ENCODE results near the gene CHSY3.

Gene CHSY3

GRCh38 chr5:130092991-130093390 is 188.7 kb downstream of the CHSY3 start:
- DNase-seq (ENCODE audit: low read depth in 2 of 2), result no peak

- no peak for DNase-seq (ENCODE audit: low read depth in 2 of 2)
Observed at GRCh38 chr5:130096483-130096882, 192.2 kb downstream of the CHSY3 start.

DNA sequence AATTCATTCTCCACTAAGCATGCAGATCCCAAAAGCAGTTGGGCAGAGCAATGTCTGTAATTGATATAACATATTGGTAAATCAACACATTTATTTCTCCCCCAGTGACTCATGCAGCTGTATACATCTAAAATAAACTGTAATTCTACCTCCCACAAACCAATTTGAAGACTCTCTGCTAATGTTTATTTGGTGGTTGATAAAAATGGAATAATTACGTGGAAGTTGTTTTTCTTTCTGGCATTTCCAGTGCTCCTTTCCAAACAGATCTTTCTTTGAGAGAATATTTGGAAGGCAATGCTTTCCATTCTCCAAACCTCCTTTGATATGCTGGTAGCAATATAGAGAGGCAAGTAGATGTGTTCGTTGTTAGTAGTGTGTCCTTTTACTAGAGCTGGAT is 194.7 kb downstream of the CHSY3 start:
- DNase-seq (ENCODE audit: low read depth in 2 of 2), result no peak

GRCh38 chr5:130102375-130102774 is 198.1 kb downstream of the CHSY3 start:
- no peak for DNase-seq (ENCODE audit: low read depth in 2 of 2)

- DNase-seq (ENCODE audit: low read depth in 2 of 2), result no peak
Observed at GRCh38 chr5:130102960-130103359, 198.7 kb downstream of the CHSY3 start.

DNA sequence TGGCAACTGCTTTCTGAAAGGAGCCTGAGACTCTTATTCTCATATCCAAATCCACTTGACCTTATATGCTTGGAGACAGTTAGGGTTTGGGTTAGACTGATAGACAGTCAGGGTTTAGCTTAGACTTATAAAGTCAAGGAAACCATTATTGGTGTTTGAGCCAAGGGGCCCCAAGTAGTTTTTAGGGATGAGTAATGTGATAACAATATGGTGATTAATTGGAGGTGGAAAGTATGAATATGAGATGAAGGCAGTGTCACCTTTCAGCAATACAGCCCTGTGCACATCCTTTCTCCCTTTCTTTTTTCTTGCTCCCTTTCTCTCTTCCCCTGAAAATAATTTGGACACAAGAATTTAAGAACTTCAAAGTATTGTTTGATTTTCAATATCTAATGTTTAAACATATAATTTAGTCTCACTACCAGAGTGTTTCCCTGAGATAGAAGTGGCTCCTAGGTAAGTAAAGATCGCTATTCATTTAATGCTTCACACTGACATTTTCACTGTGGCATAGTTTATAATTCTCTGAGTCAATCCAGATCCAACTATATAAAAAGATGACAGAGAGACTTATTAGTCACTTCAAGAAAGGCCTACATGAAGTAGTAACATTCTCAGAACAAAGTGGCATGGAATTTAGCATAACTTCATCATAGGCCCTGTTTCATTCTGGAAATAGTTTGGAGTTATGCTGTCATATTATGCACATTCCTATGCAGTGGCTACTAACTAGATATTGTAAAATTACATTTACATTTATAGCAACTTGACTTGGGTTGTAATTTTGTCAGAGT is 200.8 kb downstream of the CHSY3 start:
- DNase-seq (ENCODE audit: low read depth in 2 of 2), result no peak

GRCh38 chr5:130106480-130106879 is 202.2 kb downstream of the CHSY3 start:
- DNase-seq (ENCODE audit: low read depth in 2 of 2), result no peak

- no peak for DNase-seq (ENCODE audit: low read depth in 2 of 2)
Observed at GRCh38 chr5:130109152-130109551, 204.9 kb downstream of the CHSY3 start.

DNA sequence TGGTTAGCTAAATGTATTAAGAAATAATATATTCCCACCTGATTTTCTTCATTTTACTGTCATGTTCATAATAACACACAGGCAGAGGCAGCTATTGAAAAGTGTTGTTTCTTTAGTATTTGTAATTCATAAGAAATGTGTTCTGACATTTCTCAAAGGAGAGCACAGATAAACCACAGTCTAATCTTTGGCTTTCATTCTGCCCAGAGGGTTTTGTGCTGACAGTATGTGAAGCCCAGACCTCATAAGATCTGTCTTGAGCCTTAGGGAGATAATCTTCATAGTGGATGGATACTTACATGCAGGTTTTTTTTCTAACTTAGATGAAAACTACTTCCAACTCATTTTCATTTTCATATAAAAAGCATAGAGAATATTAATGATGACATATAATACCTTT is 206.1 kb downstream of the CHSY3 start:
- no peak for DNase-seq (ENCODE audit: low read depth in 2 of 2)

GRCh38 chr5:130111746-130112145 is 207.5 kb downstream of the CHSY3 start:
- DNase-seq (ENCODE audit: low read depth in 2 of 2), result no peak

DNA sequence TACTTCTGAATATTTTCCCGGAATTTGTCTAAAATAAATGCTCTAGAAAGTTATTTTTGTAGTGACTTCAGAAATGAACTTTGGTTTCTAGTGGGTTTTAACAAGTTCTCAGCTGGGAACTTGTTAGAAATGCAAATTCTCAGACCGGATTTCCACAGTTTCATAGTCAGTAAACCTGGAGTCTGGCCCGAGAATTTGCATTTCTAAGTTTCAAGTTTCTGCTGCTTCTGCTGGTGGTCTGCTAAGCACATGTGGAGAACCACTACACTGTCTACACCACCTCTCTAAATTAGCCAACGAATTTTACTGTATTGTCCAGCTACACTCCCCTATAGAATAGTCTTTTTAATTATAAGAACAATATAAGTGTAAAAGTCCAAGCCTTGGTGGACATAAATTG is 208.0 kb downstream of the CHSY3 start:
- DNase-seq (ENCODE audit: low read depth in 2 of 2), result no peak

DNA sequence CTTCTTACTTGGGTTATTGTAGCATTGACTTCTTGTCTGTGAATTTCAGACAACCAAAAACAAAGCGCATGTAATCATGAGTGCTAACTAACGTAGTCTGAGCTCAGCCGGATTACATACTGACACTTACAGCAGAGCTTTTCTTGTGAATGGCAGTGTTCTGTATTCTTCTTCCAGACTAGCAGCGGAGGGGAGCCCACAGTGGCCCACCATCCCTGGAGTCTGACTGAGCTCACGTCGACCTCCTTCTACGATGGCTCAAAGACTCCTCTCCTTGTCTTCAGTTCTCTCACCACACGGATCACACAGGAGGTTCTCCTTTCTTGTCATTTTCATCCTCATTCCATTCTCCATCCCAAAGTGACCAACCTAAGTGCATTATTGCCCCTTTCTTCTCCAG is 211.4 kb downstream of the CHSY3 start:
- no peak for DNase-seq (ENCODE audit: low read depth in 2 of 2)

GRCh38 chr5:130116462-130116861 is 212.2 kb downstream of the CHSY3 start:
- no peak for DNase-seq (ENCODE audit: low read depth in 2 of 2)

DNA sequence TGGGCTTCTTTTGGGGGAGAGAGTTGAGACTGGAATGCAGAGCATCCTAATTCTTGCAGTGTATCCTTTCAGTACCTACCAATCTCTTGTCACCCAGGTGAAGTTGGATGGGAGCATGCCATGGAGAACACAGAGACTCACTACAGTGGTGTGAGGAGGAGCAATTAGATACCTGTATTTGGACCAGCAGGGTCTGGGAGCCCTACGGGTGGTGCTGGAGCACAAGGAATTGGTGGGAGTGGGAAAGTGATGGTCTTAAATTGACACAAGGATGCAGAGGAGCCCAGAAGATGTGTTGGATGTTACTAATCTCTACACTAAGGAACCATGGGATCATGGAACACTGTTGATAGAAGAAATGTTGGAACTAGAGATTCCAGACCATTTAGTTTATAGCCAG is 212.7 kb downstream of the CHSY3 start:
- no peak for DNase-seq (ENCODE audit: low read depth in 2 of 2)

DNA sequence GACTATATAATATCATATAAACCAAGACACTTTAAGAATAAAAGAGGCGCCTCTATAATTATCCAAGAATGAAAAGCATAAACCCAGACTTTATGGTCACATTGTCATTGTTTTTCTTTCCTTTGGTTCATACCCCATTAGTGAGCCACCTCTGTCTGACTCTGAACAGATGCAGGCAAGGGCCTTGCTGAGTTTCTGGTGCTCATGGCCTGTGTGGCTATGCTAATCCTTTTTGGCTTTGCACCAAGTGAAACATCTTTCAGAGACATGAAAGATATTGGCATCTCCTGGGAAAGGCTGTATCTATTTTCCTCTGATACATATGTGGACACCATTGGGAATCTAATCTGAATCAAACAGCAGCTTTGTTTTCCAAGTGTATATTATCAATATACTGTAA is 222.5 kb downstream of the CHSY3 start:
- DNase-seq (ENCODE audit: low read depth in 2 of 2), result no peak

DNA sequence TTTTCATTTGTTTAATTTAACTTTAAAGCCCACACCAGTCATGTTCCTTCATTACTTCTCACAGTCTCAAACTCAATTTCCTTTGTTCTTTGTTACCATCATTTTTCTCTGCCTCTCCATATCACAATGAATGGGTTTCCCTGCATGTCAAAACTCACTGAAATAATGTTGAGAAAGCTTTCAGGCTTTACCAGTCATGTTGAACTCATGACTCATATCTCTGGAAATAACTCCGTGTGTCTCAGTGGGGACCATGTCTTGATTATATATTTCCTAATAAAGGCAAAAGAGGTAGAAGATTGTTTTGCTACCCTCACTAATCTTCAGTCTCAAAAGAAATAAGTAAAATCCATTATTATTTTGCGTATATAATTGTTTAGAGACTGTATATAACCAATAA is 231.2 kb downstream of the CHSY3 start:
- no peak for DNase-seq (ENCODE audit: low read depth in 2 of 2)

- DNase-seq (ENCODE audit: low read depth in 2 of 2), result no peak
Observed at GRCh38 chr5:130136300-130136699, 232.0 kb downstream of the CHSY3 start.

DNA sequence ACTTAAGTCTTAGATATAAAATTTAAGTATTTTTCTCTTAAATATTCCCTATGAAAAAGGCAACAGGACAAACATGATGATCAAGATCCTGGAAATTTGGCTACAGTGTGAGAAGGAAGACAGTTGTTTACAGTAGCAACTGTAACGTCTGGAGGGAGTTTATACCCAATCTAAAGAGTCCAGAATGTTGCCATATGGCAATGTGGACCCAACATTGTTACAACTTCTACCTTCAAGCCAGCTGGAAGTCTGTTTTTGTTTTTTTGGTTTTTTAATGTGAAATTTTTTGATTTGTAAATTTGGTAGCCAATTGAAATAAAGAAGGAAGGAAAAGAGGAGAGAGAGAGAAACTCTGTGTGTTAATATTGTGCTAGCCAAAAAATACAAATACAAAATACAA is 233.4 kb downstream of the CHSY3 start:
- no peak for DNase-seq (ENCODE audit: low read depth in 2 of 2)

GRCh38 chr5:130138406-130139045 is 234.3 kb downstream of the CHSY3 start:
- no peak for DNase-seq (ENCODE audit: low read depth in 2 of 2)

DNA sequence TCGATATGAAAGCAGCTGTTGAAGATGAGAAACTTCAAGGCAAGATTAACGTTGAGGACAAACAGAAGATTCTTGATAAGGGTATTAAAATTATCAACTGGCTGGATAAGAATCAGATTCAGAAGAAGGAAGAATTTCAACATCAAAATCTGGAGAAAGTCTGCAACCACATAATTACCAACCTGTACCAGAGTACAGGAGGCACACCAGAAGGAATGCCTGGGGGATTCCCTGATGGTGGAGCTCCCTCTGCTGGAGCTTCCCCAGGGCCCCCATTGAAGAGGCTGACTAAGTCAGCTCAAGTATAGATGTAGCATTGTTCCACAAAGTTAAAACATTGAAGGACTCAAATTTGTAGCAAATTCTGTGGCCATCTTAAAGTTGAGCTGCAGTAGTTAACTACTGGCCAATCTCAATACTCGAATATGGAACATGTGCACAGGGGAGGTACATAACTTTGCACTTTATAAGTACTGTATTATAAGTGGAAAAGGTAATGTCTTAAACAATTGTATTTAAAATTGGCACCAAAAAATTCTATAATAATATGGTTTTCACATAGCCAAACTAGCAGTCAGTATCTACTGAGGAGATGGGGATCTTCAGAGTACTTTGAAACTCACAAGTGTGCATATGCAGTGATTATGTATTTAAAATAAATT is 237.5 kb downstream of the CHSY3 start:
- DNase-seq (ENCODE audit: low read depth in 2 of 2), result no peak

DNA sequence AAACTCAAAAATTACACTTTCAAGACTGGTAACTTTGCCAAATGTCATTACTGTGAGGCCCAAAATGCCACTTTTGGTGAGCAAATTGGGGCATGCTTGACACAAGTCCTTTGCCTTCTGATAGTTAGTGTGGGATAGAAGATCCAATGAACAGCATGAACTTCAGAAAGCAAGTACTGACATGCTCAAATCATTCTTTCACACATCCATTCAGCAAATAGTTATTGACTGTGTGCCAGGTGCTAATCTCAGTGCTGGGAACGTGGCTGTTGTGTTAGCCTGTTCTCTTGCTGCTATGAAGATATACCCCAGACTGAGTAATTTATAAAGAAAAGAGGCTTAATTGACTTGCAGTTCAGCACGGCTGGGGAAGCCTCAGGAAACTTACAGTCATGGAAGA is 247.0 kb downstream of the CHSY3 start:
- no peak for DNase-seq (ENCODE audit: low read depth in 2 of 2)

- no peak for DNase-seq (ENCODE audit: low read depth in 2 of 2)
Observed at GRCh38 chr5:130155345-130156011, 251.2 kb downstream of the CHSY3 start.

GRCh38 chr5:130158036-130158435 is 253.8 kb downstream of the CHSY3 start:
- no peak for DNase-seq (ENCODE audit: low read depth in 2 of 2)
